Stimulated activated CD8-positive, alpha-beta memory T cell treated with anti-CD3 and anti-CD28 coated beads, Interleukin-7, amount 100 ng/mL, for 24 hours (primary cell): ENCODE results near the gene CRACR2B.

Experiments
- DNase-seq: peaks from one replicate; pipeline ENCODE4 v3.0.0-alpha.2; 2020; ENCODE audit warnings: low read depth

Gene CRACR2B

GRCh38 chr11:794766-795633 is 32.7 kb upstream of the CRACR2B start:
- DNase-seq, result no peak

- DNase-seq, result peak; percentile 58
Measured at GRCh38 chr11:795634-796564, 31.8 kb upstream of the CRACR2B start.

- no peak for DNase-seq
Measured at GRCh38 chr11:796565-797295, 31.0 kb upstream of the CRACR2B start.

- peak; percentile 68 for DNase-seq
Measured at GRCh38 chr11:797296-798092, 30.2 kb upstream of the CRACR2B start.

GRCh38 chr11:798093-798713 is 29.5 kb upstream of the CRACR2B start, which contains the start of gene SLC25A22:
Gene SLC25A22, minus strand, starts transcription at chr11:798281. Its CDS starts 3,275 bp downstream, at chr11:795006.
- DNase-seq, result peak; percentile 63

GRCh38 chr11:799641-800316 is 27.9 kb upstream of the CRACR2B start:
- no peak for DNase-seq

- no peak for DNase-seq
Measured at GRCh38 chr11:800473-800872, 27.2 kb upstream of the CRACR2B start.

- DNase-seq, result no peak
Measured at GRCh38 chr11:801097-801780, 26.5 kb upstream of the CRACR2B start.

- DNase-seq, result no peak
Measured at GRCh38 chr11:802018-802617, 25.6 kb upstream of the CRACR2B start.

- DNase-seq, result no peak
Measured at GRCh38 chr11:802693-803466, 24.8 kb upstream of the CRACR2B start.

GRCh38 chr11:803467-803742 is 24.3 kb upstream of the CRACR2B start:
- no peak for DNase-seq

GRCh38 chr11:803770-804598 is 23.7 kb upstream of the CRACR2B start:
- DNase-seq, result no peak

GRCh38 chr11:804599-804964 is 23.1 kb upstream of the CRACR2B start:
- no peak for DNase-seq

- no peak for DNase-seq
Measured at GRCh38 chr11:808427-809286, 19.1 kb upstream of the CRACR2B start.

- peak; percentile 99 for DNase-seq
Measured at GRCh38 chr11:809287-810039, 18.3 kb upstream of the CRACR2B start, which contains the start of gene RPLP2. Gene RPLP2, plus strand, starts transcription at chr11:809967. Its CDS starts 268 bp downstream, at chr11:810235.

- DNase-seq, result no peak
Measured at GRCh38 chr11:810040-810567, 17.6 kb upstream of the CRACR2B start.
